Tibial nerve (tissue), 4 donors: ENCODE data around the gene STARD13. TPM values are rescaled to one million over a fixed set of nuclear protein-coding genes. Genes with fewer than 3 reads are reported as not detected.

ENCODE experiments used
- DNase-seq, 2 donors: peaks; one replicate each; pipeline ENCODE4 v3.0.0-alpha.2; 2019; ENCODE audit warnings: low spot score in 2 of 2
- H3K27ac ChIP-seq, 4 donors: fragments of 200-600 bp; sonication (generic) in 3 of 4; one replicate each; pipeline ENCODE4 v1.5.1; 2017 to 2019; ENCODE audit warnings: mild to moderate bottlenecking in 1 of 4
- H3K27me3 ChIP-seq, 2 donors: fragments of 200-600 bp; sonication (generic) in 1 of 2; one replicate each; pipeline versions ENCODE4 v1.5.1 to v1.6.0; 2017 to 2019
- H3K36me3 ChIP-seq, 3 donors: fragments of 200-600 bp; sonication (generic); one replicate each; pipeline ENCODE4 v1.5.1; 2018 to 2019
- H3K4me1 ChIP-seq, 4 donors: fragments of 200-600 bp; sonication (generic) in 3 of 4; one replicate each; pipeline ENCODE4 v1.5.1; 2017 to 2019
- H3K4me3 ChIP-seq, 4 donors: fragments of 200-600 bp; sonication (generic) in 3 of 4; one replicate each; pipeline ENCODE4 v1.5.1; 2017 to 2019; ENCODE audit warnings: mild to moderate bottlenecking in 1 of 4, moderate library complexity in 1 of 4
- H3K9me3 ChIP-seq, 4 donors: fragments of 200-600 bp; sonication (generic) in 3 of 4; one replicate each; pipeline ENCODE4 v1.5.1; 2017 to 2019
- EP300 ChIP-seq, 2 donors: sonication (generic); formaldehyde crosslinking; IDR thresholded peaks; one replicate each; pipeline ENCODE4 v1.6.1; 2017; ENCODE audit warnings: antibody characterized with exemption in 2 of 2, mild to moderate bottlenecking in 1 of 2
- POLR2A ChIP-seq, 2 donors: fragments of 450-650 bp; IDR thresholded peaks; one replicate each; pipeline ENCODE4 v1.6.1; 2017; ENCODE audit warnings: antibody characterized with exemption in 2 of 2, mild to moderate bottlenecking in 2 of 2, moderate library complexity in 2 of 2
- WGBS, 2 donors: methylation state at CpG; one replicate each; pipeline ENCODE4 v1.1.5; 2018; 5-methylcytosine and 5-hydroxymethylcytosine counted together
- total RNA-seq, 4 donors: library from RNA; depleted of rRNA; stranded (reverse); fragments of >200 nt; gene quantifications; one replicate each; pipeline ENCODE4 v1.1.0, GENCODE V29; 2016
- TF ChIP-seq, protein P1 (sequence below), 5 experiments: fragments of 200-600 bp in 3 of 5; fragments of 450-650 bp in 2 of 5; sonication (generic) in 3 of 5; IDR thresholded peaks; one replicate each; pipeline ENCODE4 v1.5.1; 2016 to 2019; ENCODE audit warnings: antibody characterized with exemption in 5 of 5, mild to moderate bottlenecking in 3 of 5, moderate library complexity in 2 of 5

Gene STARD13
- total RNA-seq, 4 donors from 2014 or later: 52.7 to 125 (median 80.0) TPM

GRCh38 chr13:33229446-33230177 lies 55.9 kb downstream of the STARD13 start:
- Histone ChIP-seq H3K9me3 (no peaks in the 10 kb centered on the region), H3K4me1 (peaks cover 0 to 76% (median 43%) of the 10 kb centered on the region in 4 donors), H3K27ac (peak overlapping the region; percentile 69 to 88 (median 80)), H3K4me3 (no peak overlapping the region), H3K27me3 (no peaks in the 10 kb centered on the region), H3K36me3 (peaks cover 0 to 15% (median 0%) of the 10 kb centered on the region in 3 donors)
- WGBS, 2 donors: 31 to 33% methylated on average over 10 of the region's 10 CpGs
- DNase-seq: peak; percentile 30 to 33
- TF ChIP-seq POLR2A (IDR thresholded peaks at IDR 0.05) (no peak), EP300 (IDR thresholded peaks at IDR 0.05) (peak in 1 of 2 donors; percentile 51)
- TF ChIP-seq, protein P1, sequence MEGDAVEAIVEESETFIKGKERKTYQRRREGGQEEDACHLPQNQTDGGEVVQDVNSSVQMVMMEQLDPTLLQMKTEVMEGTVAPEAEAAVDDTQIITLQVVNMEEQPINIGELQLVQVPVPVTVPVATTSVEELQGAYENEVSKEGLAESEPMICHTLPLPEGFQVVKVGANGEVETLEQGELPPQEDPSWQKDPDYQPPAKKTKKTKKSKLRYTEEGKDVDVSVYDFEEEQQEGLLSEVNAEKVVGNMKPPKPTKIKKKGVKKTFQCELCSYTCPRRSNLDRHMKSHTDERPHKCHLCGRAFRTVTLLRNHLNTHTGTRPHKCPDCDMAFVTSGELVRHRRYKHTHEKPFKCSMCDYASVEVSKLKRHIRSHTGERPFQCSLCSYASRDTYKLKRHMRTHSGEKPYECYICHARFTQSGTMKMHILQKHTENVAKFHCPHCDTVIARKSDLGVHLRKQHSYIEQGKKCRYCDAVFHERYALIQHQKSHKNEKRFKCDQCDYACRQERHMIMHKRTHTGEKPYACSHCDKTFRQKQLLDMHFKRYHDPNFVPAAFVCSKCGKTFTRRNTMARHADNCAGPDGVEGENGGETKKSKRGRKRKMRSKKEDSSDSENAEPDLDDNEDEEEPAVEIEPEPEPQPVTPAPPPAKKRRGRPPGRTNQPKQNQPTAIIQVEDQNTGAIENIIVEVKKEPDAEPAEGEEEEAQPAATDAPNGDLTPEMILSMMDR (IDR thresholded peaks at IDR 0.05): no peak

DNA sequence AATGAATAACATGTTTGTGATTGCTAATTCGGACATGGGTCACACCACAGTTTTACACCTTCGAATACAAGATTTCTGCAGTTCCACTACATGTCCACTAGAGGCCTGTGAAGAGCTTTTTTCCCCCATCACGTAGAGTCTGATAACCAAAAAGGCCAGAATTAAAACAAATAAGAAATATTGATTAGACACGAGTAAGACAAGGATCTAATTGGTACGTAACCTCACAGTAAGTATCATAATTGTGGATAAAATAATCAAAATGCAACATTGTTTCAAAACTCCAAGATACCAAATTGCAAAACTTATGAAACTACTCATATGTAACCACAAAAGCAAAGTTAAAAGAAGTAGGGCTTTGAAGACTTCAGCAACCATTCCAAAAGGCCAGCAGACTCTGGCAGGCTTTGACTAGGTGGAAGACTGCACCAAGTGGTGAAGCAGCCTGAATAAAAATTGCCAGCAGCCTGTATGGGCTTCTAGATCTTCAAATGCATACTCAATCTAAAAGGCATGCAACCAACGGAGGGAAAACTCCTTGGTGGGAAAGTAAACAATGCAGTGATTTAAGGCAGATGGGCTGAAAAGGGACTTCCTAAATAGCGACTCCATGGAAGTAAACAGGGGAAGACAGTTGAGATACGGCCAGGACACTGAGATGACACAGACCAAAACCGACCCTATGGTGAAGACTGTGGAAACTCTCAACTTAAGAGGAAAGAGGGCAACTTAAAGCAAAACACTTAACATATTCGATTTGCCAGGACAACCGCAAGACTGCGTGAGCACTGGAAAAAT lies 56.7 kb downstream of the STARD13 start:
- H3K36me3 ChIP-seq: peaks cover 0 to 20% (median 0%) of the 10 kb centered on the region in 3 donors
- H3K27ac ChIP-seq: peak overlapping the region; percentile 69 to 88 (median 80)
- H3K4me1 ChIP-seq: peaks cover 0 to 73% (median 38%) of the 10 kb centered on the region in 4 donors
- peaks cover 0 to 7% (median 0%) of the 10 kb centered on the region in 4 donors for H3K9me3 ChIP-seq
- DNase-seq: no peak
- TF ChIP-seq, protein P1 (IDR thresholded peaks at IDR 0.05): peak; percentile 84 to 92 (median 86)
- no peak for TF ChIP-seq POLR2A (IDR thresholded peaks at IDR 0.05)
- WGBS, 2 donors: 26 to 29% methylated on average over 12 of the region's 12 CpGs
- no peak overlapping the region for H3K4me3 ChIP-seq
- no peaks in the 10 kb centered on the region for H3K27me3 ChIP-seq

- H3K4me1 ChIP-seq: peaks cover 0 to 74% (median 37%) of the 10 kb centered on the region in 4 donors
- no peak overlapping the region for H3K4me3 ChIP-seq
- H3K27me3 ChIP-seq: no peaks in the 10 kb centered on the region
- H3K9me3 ChIP-seq: peaks cover 0 to 7% (median 0%) of the 10 kb centered on the region in 4 donors
- H3K36me3 ChIP-seq: peaks cover 0 to 13% (median 0%) of the 10 kb centered on the region in 3 donors
- peak overlapping the region; percentile 69 to 88 (median 80) for H3K27ac ChIP-seq
- WGBS, 2 donors: 58 to 64% methylated on average over 7 of the region's 7 CpGs
- TF ChIP-seq POLR2A (IDR thresholded peaks at IDR 0.05) (no peak), EP300 (IDR thresholded peaks at IDR 0.05) (no peak)
- TF ChIP-seq, protein P1 (IDR thresholded peaks at IDR 0.05): no peak
- DNase-seq: no peak
Measured at GRCh38 chr13:33227927-33228647, 57.5 kb downstream of the STARD13 start.

DNA sequence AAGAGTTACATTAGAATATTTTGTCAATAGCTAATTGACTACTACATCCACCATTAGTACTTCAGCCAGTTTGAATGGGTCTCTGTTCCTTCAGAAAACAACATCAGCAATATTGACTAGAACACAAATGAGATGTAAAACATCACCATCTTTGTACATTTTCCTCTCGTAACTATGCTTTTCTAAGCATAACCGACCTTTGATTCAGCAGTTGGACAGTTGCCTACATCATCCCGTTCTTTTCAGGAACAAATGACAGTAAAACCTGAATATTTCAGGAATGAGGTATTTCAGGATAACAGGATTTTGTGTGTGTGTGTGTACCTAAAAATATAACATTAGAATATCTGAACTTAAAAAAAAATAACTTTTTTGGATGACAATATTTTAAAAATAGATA lies 60.9 kb downstream of the STARD13 start:
- H3K4me1 ChIP-seq: peaks cover 0 to 67% (median 21%) of the 10 kb centered on the region in 4 donors
- TF ChIP-seq EP300 (IDR thresholded peaks at IDR 0.05) (no peak), POLR2A (IDR thresholded peaks at IDR 0.05) (no peak)
- TF ChIP-seq, protein P1 (IDR thresholded peaks at IDR 0.05): no peak
- H3K27me3 ChIP-seq: no peaks in the 10 kb centered on the region
- 31 to 38% methylated on average over 3 of the region's 3 CpGs for WGBS, 2 donors
- peak overlapping the region in 1 of 4 donors; percentile 15 for H3K27ac ChIP-seq
- H3K4me3 ChIP-seq: no peak overlapping the region
- peaks cover 0 to 13% (median 0%) of the 10 kb centered on the region in 3 donors for H3K36me3 ChIP-seq
- no peak for DNase-seq
- H3K9me3 ChIP-seq: peaks cover 0 to 7% (median 0%) of the 10 kb centered on the region in 4 donors
